ENCODE measurements around the gene CDKL4. TPM values are rescaled to one million over a fixed set of nuclear protein-coding genes. Genes with fewer than 3 reads are reported as not detected.
"Not testable (repeated sequence)": the region's sequence is repeated elsewhere in the genome, so short reads cannot be mapped to it uniquely, and the experiment has no call there.

CDKL4 gene
- polyA plus RNA-seq (ENCODE audit: insufficient read length in 3 of 3) = under 1 TPM; 0.37 to 0.67 (median 0.49) TPM
- long read RNA-seq, donor 1 = 0 reads
- long read RNA-seq, donor 2 = 0 reads
- long read RNA-seq, donor 3 = 0 reads
- long read RNA-seq, donor 4 = 0 reads
- long read RNA-seq, donor 5 = 0 reads
- long read RNA-seq, donor 6 = 0 reads
- long read RNA-seq, donor 7 = 0 reads
- long read RNA-seq, donor 8 = 0 reads
- long read RNA-seq, donor 9 = 0 reads
- long read RNA-seq, donor 10 = 0 reads
- long read RNA-seq, donor 11 = 0 reads
- long read RNA-seq, donor 12 = 0 reads
- long read RNA-seq, donor 13 = 0 reads
- long read RNA-seq, donor 14 = 0 reads
- long read RNA-seq, donor 15 = 0 reads
- long read RNA-seq, donor 16 = 0 reads

DNA sequence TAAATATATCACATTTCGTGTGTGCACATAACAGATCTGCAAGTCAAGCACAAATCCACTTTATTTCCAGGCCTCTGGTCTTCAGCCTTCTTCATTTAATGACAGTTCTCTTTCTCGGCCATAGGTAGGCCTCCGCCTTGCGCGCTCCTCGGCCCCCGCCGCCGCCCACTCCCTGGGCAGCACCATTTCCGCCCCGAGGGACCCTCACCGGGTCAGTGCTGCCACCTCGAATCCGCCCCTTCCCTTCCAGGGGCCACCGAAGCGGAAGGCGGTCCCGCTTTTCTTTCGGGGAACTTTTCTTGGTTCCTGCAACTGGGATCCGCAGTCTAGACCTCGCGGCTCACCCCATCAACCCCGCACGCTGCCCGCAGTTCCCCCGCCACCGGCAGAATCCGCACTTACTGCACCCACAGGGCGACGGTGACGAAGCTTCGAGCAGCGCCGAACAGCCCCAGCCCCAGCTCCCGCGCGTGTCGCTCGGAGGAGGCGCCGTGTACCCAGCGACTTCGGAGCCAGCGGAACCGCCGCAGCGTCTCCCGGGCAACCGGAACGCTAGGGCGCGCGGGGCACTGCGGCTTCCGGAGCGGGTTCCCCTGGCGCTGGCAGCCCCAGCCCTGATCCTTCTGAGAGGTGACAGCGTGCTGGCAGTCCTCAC, at the start of gene CDKL4:
CDKL4 (minus strand) TSS at position 502 of the 655 bp plus-strand sequence.
- no peak for DNase-seq (ENCODE audit: extremely low read depth in 1 of 11, low read depth in 9 of 11, low spot score in 4 of 11)

- no peak for DNase-seq (ENCODE audit: extremely low read depth in 1 of 11, low read depth in 9 of 11, low spot score in 4 of 11)
Observed at GRCh38 chr2:39290433-39290832, 46.7 kb upstream of the CDKL4 start.

DNA sequence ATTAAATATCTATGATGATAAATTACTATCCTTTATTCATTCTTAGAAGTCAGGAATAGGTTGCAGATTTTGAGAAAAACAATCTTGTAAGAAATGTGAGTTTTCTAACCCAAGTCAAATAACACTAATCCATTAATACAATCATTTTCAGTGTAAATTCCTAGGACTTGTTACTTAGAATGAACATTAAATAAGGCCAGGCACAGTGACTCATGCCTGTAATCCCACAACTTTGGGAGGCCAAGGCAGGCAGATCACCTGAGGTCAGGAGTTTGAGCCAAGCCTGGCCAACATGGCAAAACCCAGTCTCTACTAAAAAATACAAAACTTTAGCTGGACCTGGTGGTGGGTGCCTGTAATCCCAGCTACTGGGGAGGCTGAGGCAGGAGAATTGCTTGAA, 45.8 kb upstream of the CDKL4 start:
- DNase-seq (ENCODE audit: extremely low read depth in 1 of 11, low read depth in 9 of 11, low spot score in 4 of 11) = no peak

DNA sequence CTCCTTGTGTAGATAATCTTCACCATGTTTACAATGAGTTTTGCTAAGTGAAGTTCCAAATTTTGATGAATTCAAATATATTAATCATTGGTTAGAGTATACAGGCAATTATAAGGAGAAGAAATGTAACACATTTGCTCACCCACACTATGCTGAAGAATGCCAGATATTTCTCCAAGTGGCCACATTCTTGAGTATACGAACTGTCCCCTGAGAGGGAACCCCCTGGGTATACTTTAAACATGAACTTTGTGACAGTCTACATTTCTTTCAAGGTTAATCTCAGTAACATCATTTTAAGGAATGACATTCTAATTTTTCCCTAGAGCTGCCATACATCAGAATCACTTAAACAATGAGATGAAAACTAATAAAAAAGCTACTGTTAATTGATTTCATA, 39.8 kb upstream of the CDKL4 start:
- no peak for DNase-seq (ENCODE audit: extremely low read depth in 1 of 11, low read depth in 9 of 11, low spot score in 4 of 11)

DNA sequence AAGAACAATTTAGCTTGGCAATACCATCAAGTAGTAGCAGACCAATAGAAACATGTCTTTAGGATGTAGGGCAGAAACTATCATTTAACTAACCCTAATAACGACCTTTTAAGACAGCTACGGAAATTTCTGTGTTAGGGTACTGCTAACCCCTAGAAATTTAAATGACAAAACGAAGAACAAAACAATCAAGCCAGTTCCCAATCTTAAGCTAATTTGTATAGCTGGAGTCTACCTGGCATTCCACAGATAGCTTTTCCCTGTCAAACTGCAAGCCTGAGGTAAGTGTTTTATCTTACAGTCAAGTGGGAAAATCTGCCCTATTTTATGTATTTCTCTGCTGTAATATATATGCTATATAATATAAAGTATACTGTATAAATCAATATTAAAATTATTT, 37.6 kb upstream of the CDKL4 start:
- DNase-seq (ENCODE audit: extremely low read depth in 1 of 11, low read depth in 9 of 11, low spot score in 4 of 11) = no peak

DNA sequence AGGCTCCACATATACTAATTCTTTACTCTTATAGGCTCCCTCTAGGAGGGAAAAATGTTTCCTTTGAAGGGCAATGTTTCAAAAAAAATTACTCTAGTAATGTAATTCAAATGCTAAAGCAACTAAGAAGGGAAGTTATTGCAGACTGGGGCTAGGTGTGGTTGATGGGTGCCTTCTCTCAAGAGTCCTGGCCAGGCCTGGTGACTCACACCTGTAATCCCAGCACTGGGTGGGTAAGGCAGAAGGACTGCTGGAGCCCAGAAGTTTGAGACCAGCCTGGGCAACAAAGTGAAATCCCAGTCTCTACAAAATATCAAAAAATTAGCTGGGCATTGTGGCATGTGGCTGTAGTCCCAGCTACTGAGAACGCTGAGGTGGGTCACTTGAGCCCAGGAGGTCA, 31.2 kb upstream of the CDKL4 start:
- no peak for DNase-seq (ENCODE audit: extremely low read depth in 1 of 11, low read depth in 9 of 11, low spot score in 4 of 11)

- DNase-seq (ENCODE audit: extremely low read depth in 1 of 11, low read depth in 9 of 11, low spot score in 4 of 11) = no peak
Observed at GRCh38 chr2:39269941-39270340, 26.2 kb upstream of the CDKL4 start.

- no peak for DNase-seq (ENCODE audit: extremely low read depth in 1 of 11, low read depth in 9 of 11, low spot score in 4 of 11)
Observed at GRCh38 chr2:39266916-39267434, 23.2 kb upstream of the CDKL4 start.

- DNase-seq (ENCODE audit: extremely low read depth in 1 of 11, low read depth in 9 of 11, low spot score in 4 of 11) = no peak
Observed at GRCh38 chr2:39266139-39266805, 22.5 kb upstream of the CDKL4 start.

- DNase-seq (ENCODE audit: extremely low read depth in 1 of 11, low read depth in 9 of 11, low spot score in 4 of 11) = no peak
Observed at GRCh38 chr2:39265315-39265714, 21.5 kb upstream of the CDKL4 start.

DNA sequence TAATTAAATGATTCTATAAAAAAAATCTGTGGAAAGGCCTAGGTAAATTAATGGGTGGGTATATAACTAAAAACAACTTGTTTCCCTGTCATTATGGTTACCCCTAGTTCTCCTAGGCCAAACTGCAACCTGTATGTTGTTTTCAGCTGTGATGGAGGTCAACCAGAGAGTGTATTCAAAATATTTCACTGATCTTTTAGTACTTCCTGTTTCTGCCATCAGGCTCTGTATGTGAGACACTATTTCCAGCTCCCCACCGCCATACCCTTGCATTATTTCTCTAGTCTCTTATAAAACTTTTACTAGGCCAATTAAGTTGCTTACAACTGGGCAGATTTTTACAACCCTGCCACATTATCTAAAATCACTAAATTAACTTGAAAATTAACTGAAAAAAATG, 21.0 kb upstream of the CDKL4 start:
- DNase-seq (ENCODE audit: extremely low read depth in 1 of 11, low read depth in 9 of 11, low spot score in 4 of 11) = no peak

DNA sequence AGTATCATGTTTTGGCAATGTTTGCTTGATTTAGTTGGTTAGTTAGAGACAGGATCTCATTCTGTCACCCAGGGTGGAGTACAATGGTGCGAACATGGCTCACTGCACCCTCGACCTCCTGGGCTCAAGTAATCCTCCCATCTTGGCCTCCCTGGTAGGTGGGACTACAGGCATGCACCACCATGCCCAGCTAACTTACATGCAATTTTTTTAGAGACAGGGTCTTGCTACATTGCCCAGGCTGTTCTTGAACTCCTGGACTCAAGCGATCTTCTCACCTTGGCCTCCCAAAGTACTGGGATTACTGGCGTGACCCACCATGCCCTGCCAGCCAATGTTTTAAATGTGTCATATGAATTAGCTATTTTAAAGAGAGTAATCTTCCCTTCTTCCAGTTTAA, 16.3 kb upstream of the CDKL4 start:
- no peak for DNase-seq (ENCODE audit: extremely low read depth in 1 of 11, low read depth in 9 of 11, low spot score in 4 of 11)

DNA sequence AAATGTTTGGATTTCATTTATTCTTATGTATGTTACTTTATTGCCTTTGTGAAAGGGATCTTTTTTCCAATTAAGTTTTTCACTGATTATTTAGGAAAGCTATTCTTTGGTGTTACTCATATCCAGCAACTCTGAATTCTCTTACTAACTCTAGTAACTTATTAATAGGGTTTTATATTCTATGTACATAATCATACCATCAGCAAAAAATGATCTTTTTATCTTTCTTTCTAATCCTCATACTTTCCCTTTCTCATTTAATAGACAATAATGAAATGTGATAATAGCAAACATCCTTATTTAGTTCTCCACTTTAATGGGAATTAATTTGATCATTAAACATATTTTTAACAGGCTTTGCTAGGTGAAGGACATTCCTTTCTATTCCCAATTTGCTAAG, 12.3 kb upstream of the CDKL4 start:
- no peak for DNase-seq (ENCODE audit: extremely low read depth in 1 of 11, low read depth in 9 of 11, low spot score in 4 of 11)

- DNase-seq (ENCODE audit: extremely low read depth in 1 of 11, low read depth in 9 of 11, low spot score in 4 of 11) = no peak
Observed at GRCh38 chr2:39252888-39253518, 9.2 kb upstream of the CDKL4 start.

DNA sequence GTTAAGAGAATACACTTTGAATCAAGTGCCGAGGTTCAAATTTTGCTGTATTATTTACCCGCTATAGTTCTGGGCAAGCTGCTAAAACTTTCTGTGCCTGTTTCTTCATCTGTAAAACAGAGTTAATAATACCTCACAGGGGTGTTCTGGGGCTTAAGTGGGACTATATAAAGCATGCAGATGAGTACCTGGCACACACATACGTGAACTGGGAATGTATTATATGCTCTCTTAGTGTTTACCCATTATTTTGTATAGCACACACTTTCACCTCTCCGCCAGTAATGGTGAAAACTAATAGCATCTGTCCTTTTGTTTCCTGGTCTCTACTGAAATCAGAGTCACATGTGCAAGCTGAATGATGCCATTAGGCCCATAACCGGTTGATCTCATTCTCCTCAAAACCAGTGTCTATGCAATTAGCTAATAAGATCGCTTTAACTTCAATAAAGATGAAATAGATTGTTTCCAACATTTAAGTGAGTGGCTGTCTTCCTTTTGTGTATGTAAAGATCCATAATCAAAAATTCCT, 3.8 kb upstream of the CDKL4 start:
- no peak for DNase-seq (ENCODE audit: extremely low read depth in 1 of 11, low read depth in 9 of 11, low spot score in 4 of 11)

GRCh38 chr2:39246382-39246980, 2.7 kb upstream of the CDKL4 start:
- DNase-seq (ENCODE audit: extremely low read depth in 1 of 11, low read depth in 9 of 11, low spot score in 4 of 11) = no peak

- not testable (repeated sequence) for DNase-seq (ENCODE audit: extremely low read depth in 1 of 11, low read depth in 9 of 11, low spot score in 4 of 11)
Observed at GRCh38 chr2:39244963-39245625, 1.3 kb upstream of the CDKL4 start.

- DNase-seq (ENCODE audit: extremely low read depth in 1 of 11, low read depth in 9 of 11, low spot score in 4 of 11) = not testable (repeated sequence)
Observed at GRCh38 chr2:39244241-39244862, 582 bp upstream of the CDKL4 start.
